Right ventricle myocardium inferior (tissue), 1 donor: Measurements from ENCODE around the gene TNFSF15. TPM values are rescaled to one million over a fixed set of nuclear protein-coding genes. Genes with fewer than 3 reads are reported as not detected.

Source experiments
- ATAC-seq: fragments of 200-7000 bp; cut with Tn5 transposase; one replicate; pipeline ENCODE4 v1.9.1; 2020; ENCODE audit warnings: mild to moderate bottlenecking, moderate library complexity
- DNase-seq: peaks from one replicate; pipeline ENCODE4 v3.0.0; 2021; ENCODE audit errors: missing footprints
- intact Hi-C: fragments of 100-400 bp; cut with DNase I; formaldehyde crosslinking; loops from one replicate; pipeline ENCODE4 v1.11.0; 2022
- total RNA-seq: library from RNA; stranded (reverse); fragmentation: NEBNext Ultra II Directional; extraction: Animal tissue kit (Norgen Biotek cat#: 25700); gene quantifications from one replicate; pipeline ENCODE4 v1.2.1, GENCODE V29; 2021
- donor health status: DM: no; HTN: yes; CAD: no; lungs with severe emphysema.

Gene TNFSF15
- total RNA-seq, 1 donor from 2014 or later, result 0.08 TPM

DNA sequence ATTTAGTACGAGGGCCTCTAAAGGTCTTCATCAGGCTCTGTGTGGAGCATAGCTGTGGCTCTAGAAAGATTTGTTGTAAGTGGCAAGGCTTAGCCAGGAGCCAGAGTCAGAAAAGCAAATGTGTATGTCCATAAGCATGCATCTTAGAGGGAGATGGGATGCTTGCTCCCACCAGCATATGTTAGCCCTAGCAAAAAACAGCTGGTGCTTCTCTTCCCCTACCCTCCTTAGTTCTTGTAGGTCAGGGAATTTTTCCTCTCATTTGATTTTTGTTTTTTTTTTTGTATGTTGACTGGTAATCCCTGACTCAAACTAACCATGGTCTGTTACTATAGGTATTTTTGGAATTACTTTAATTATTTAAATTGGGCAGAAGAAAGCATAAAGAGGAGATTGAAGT, 7.7 kb downstream of the TNFSF15 start:
- intact Hi-C loops, result no loop called here
- no peak for DNase-seq

GRCh38 chr9:114792396-114792795, 13.4 kb downstream of the TNFSF15 start:
- no peak for DNase-seq
- ATAC-seq, result no peak
- intact Hi-C loops, result no loop called here

More for the DNA sequence above, 7.7 kb downstream of the TNFSF15 start:
- ATAC-seq, result no peak

DNA sequence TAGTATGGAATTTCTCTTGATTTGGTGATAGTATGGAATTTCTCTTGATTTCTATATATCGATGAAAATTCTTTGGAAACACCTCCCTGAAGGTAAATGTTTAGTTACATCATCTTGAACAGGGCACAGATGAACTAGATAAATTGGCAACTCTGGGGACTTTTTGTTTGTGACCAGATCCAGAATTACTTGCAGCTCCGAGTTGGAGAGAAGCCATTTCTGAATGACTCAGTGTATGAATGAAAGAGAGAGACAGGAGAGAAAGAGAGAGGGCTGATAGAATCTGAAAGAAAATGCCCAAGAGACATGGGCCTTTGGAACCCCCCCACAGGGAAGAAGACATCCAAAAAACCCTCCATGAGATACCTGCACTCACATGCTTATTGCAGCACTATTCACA, 14.1 kb downstream of the TNFSF15 start:
- ATAC-seq (no peak), DNase-seq (no peak)
- intact Hi-C loops, result no loop called here

DNA sequence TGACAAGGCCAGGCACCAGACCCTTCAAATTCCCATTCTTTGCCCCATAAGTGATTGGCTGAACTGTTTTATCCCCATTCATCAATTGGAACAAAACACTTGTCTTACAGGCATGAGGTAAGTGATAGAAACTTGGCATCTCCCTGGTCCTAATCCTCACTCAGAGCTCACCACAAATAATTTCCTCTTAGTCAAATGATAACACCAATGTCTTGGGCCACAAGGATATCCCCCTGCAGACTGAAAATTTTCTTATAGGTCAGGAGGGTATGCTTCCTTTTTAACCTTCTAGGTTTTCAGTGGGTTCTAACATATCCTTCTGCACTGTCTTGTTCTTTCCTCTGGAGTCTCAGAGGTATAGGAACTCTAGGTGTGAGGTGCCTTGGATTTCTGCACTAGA, 14.5 kb downstream of the TNFSF15 start:
- intact Hi-C loops, result no loop called here
- DNase-seq (no peak), ATAC-seq (no peak)

DNA sequence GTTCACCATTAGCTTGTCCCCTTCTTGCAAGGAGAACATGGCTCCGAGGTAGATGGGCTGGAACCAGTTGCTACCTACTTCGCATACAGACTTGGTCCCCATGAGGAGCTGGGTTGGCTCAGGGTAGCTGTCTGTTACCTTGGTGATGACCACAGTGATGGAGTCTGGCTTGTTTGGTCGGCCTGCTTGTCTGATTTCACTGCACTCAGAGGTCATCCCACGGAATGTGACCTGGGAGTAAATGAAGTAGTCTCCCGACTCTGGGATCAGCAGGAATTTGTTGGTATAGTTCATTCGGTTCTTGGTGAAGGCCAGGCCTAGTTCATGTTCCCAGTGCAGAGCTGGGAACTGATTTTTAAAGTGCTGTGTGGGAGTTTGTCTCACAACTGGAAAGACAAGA, 15.3 kb downstream of the TNFSF15 start:
- no peak for ATAC-seq

DNA sequence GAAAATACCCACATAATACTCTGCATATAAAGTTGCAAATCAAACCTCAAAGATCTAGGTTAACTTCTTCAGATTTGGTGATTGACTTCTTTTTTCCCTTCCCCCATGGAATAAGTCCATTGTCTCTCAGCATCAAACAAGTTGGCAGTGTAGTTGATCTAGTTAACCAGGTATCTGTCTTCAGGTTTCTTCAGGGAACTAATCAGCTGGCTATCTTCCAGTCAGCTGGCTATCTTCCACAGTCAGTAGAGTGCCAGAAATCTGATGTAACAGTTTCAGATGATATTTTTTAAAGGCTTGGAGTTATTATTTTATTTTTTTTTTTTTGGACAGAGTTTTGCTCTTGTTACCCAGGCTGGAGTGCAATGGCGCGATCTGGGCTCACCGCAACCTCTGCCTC, 16.8 kb downstream of the TNFSF15 start:
- intact Hi-C loops, result no loop called here
- no peak for DNase-seq

More for the DNA sequence above, 15.3 kb downstream of the TNFSF15 start:
- intact Hi-C loops, result no loop called here
- no peak for DNase-seq

DNA sequence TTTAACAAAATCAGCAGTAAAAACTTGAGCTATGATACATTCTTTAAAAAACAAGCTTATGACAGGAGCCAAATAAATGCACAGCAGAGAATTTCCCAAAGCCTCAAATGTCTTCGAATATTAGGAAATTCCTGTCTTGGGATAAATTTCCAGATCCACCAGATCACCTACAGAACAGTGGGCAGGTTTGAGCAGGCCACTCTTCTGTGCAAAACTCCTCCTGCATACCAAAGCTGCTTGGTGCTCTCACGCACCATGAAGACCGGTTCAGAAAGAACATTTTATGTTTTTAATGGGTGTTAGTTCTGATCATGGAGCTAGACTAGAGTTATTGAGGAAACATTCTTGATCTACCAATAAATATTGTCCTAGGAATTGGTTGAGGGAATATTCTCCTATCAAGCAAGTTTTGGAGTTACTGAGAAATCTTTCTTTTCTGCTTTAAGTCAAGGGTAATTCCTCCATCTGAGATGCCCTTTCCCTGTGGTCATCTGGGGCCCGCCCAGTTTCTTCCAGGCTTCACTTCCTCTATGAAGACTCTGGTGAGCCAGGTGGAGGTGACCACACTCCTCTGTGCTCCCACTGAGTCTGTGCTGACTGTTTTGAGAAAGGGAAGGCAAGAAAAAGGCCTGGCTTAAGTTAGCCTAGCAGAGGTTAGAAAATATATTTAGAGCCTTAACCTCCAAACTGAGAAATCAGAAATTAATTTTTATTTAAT, 17.9 kb downstream of the TNFSF15 start:
- intact Hi-C loops, result no loop called here
- ATAC-seq, result no peak
- no peak for DNase-seq

More for the DNA sequence above, 16.8 kb downstream of the TNFSF15 start:
- ATAC-seq, result no peak

DNA sequence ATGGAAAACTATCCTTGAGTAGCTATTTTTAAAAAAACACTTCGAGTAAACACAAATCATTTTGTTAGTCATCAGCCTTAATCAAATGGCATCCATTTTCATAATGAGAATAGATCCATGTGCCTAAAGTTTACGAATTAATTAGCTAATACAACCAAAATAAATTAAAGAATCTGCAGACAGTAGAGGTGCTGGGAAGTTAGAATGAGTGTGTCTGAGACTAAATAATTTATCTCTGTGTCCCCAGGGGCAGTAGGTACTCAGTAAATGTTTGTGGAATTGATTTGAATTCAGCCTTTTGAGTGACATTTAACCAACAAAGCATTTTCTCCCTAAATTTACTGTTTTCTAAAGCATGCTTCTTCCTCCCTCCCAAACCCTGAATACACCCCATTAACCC, 18.6 kb downstream of the TNFSF15 start:
- no peak for ATAC-seq
- no peak for DNase-seq
- intact Hi-C loops, result no loop called here

DNA sequence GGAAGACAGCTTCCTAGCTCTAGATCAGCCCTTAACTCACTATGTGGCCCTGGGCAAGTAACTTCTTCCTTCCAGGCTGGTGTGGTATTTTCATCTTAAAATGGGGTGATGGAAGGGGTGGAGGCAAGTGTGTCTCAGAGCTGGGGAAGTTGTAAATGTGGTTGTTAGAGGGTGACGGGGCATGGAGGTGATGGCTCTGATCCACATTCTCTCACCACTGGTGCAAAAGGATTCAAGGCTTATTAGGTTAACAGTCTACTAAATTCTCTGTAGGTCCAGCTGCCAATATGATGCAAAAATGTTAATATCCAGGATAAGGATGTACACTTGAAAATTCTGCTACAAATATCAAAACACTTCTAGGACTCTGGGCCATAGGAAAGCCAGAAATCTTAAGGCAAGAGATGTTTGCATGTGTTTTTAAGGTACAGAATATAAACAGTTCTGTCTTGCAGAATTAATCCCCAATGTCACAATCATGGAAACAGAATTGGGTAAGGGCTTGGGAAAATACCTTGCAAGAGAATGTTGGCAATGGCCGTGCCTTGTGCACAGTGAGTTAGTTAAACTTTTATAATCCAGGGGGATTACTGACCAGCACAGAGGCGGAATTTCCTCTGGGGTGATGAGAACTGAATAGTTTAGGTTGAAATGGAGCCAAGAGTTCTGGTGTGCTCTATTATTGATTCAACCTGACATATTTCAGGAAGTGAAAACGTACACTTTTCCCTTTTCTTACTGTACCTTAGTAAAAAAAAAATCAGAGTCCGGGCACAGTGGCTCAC, 19.8 kb downstream of the TNFSF15 start:
- intact Hi-C loops, result no loop called here
- no peak for ATAC-seq
- no peak for DNase-seq

- no peak for DNase-seq
- intact Hi-C loops, result no loop called here
- no peak for ATAC-seq
These were observed 21.0 kb downstream of the TNFSF15 start for GRCh38 chr9:114784721-114785279.

DNA sequence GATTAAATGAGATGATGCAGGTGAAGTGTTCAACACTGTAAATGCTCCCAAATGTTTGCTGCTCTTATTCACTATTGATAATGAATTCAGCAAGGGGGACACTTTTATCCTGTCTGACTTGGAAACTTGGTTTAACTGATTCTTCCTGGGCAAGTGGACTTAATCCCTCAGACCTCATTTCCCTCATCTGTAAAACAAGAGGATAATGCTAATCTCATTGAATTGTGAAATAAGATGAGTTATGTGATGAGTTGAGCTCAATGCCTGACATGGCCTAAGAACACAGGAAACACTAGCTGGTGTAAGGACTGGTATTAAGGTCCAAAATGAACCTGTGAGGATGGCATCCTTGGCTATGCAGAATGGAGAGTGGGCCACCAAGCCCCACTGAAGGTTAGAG, 23.3 kb downstream of the TNFSF15 start:
- ATAC-seq (no peak), DNase-seq (no peak)
- intact Hi-C loops, result no loop called here

DNA sequence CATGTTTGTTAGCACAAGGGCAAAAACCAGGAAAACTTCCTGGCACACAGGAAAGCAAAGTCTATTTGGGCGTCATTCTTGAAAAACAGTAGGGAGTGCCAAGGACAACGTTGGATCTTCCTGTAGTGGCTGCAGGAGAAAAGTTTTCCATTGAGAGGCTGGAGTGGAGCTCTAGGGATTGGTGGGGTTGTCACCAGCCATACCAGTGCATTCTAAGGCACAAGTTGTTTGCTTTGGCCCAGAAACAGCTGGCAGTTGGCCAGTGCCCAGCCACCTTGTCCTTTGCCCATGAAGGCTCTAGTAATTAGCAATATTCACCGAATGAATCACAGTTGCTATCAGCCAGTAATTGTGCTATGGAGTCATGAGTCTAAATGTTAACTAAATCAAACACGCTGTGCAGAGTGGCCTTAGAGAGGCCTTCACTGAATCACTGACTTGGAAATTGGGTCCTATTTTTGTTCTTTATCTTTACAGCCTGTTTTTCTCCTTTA, 26.4 kb downstream of the TNFSF15 start:
- intact Hi-C loops, result no loop called here
- no peak for ATAC-seq
- DNase-seq, result no peak

- intact Hi-C loops, result no loop called here
- ATAC-seq, result no peak
- DNase-seq, result no peak
These were observed 27.8 kb downstream of the TNFSF15 start for GRCh38 chr9:114777821-114778609.

DNA sequence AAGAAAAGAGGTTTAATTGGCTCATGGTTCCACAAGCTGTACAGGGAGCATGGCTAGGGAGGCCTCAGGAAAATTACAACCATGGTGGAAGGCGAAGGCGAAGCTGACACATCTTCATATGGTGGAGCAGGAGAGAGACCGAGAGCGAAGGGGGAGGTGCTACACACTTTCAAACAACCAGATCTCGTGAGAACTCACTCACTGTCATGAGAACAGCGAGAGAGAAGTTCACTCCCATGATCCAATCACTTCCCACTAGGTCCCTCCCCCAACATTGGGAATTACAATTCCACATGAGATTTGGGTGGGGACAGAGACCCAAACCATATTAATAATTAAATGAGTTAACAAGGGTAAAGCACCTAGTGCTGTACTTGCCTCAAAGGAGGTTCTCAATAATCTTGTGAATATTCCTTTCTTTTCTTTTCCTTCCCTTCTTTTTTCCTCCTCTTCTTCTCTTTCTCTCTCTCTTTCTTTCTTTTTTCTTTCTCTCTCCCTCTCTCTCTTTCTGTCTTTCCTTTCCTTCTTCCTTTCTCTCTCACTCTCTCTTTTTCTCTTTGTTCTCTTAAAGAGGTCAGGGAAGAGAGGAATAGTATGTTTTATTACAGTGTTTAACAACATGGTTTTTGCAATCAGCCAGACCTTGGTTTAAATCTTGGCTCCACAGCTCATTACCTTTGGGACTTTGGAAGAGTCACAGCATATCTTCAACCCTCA, 29.0 kb downstream of the TNFSF15 start:
- intact Hi-C loops, result no loop called here
- no peak for ATAC-seq
- DNase-seq, result no peak

GRCh38 chr9:114775981-114776380, 29.9 kb downstream of the TNFSF15 start:
- intact Hi-C loops, result no loop called here
- no peak for ATAC-seq
- DNase-seq, result no peak

DNA sequence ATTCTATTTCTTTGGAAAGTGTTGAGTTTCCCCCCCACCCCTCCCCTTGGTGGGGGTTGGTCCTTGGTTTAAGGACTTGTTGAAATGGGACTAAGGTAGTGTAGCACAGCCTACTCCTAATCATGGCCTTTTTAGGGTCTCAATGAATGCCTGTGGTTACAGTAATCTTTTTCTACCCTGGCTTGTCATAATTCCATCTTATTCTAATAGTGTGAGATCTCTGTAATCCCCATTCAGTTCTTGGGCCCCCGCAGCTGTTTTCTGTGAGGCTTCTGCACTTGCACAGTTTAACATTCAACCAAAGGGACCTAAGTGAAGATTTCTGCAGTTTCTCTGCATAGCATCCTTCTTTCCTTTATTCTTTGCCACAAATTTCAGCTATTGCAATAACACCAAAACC, 30.7 kb downstream of the TNFSF15 start:
- DNase-seq, result no peak
- intact Hi-C loops, result no loop called here

GRCh38 chr9:114774524-114774923, 31.3 kb downstream of the TNFSF15 start:
- no peak for DNase-seq
- ATAC-seq, result no peak
- intact Hi-C loops, result no loop called here

More for the DNA sequence above, 30.7 kb downstream of the TNFSF15 start:
- no peak for ATAC-seq

DNA sequence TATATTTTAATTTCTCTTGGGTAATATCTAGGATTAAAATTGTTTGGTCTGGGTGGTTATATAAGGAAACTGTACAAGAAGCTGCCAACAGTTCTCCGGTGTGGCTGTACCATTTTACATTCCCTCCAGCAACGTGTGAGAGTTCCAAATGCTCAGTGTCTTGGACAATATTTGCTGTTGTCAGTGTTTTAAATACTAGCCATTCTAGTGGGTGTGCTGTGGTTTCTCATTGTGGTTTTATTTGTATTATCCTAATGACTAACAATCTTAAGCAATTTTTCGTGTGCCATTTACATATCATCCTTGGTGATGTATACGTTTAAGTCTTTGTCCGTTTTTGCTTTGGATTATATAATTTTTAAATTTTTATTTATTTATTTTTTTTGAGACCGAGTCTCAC, 34.0 kb downstream of the TNFSF15 start:
- DNase-seq (no peak), ATAC-seq (no peak)
- intact Hi-C loops, result no loop called here

DNA sequence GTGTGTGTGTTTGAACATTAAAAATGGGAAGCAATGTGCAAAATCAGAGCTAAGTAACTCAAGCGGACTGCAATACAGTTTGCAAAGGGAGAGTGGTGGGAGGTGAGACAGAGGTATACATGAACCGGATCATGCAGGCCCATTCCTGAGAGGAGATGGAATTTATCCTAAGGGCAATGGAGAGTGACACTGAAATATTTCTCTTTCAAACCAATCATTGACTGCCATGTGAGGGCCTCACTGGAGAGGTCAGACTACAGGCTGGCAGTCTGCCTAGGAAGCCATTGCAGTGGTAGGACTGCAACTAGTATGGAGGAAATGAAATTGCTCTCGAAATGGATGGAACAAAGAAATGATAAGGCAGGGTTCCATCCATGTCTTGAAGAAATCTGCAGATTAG, 34.8 kb downstream of the TNFSF15 start:
- DNase-seq (no peak), ATAC-seq (no peak)
- intact Hi-C loops, result no loop called here
